ENCODE results near the gene EDN3.

DNA sequence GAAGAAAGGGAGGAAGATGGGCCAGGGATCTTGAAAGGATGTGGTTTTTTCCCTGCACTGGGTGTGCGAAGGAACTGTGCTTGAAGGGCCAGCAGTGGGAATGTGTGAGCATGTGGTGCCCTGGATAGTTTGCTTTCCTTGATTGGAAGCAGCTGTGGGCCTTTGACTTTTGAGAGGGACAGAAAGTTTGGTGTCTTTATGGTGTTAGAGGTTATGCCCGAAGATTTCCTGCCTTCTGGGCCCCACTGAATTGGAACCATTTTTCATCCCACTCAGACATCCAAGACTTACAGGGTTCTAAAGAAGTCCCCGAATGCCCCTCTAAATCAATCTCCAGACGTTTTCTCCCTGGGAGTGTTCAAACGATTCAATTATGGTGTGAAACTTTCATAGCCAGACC, 23.5 kb upstream of the EDN3 start:
- TF ChIP-seq, protein P1, sequence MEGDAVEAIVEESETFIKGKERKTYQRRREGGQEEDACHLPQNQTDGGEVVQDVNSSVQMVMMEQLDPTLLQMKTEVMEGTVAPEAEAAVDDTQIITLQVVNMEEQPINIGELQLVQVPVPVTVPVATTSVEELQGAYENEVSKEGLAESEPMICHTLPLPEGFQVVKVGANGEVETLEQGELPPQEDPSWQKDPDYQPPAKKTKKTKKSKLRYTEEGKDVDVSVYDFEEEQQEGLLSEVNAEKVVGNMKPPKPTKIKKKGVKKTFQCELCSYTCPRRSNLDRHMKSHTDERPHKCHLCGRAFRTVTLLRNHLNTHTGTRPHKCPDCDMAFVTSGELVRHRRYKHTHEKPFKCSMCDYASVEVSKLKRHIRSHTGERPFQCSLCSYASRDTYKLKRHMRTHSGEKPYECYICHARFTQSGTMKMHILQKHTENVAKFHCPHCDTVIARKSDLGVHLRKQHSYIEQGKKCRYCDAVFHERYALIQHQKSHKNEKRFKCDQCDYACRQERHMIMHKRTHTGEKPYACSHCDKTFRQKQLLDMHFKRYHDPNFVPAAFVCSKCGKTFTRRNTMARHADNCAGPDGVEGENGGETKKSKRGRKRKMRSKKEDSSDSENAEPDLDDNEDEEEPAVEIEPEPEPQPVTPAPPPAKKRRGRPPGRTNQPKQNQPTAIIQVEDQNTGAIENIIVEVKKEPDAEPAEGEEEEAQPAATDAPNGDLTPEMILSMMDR (conservative IDR thresholded peaks at IDR 0.05; ENCODE audit: low read depth in 2 of 2), result no peak
- TF ChIP-seq, protein P2, sequence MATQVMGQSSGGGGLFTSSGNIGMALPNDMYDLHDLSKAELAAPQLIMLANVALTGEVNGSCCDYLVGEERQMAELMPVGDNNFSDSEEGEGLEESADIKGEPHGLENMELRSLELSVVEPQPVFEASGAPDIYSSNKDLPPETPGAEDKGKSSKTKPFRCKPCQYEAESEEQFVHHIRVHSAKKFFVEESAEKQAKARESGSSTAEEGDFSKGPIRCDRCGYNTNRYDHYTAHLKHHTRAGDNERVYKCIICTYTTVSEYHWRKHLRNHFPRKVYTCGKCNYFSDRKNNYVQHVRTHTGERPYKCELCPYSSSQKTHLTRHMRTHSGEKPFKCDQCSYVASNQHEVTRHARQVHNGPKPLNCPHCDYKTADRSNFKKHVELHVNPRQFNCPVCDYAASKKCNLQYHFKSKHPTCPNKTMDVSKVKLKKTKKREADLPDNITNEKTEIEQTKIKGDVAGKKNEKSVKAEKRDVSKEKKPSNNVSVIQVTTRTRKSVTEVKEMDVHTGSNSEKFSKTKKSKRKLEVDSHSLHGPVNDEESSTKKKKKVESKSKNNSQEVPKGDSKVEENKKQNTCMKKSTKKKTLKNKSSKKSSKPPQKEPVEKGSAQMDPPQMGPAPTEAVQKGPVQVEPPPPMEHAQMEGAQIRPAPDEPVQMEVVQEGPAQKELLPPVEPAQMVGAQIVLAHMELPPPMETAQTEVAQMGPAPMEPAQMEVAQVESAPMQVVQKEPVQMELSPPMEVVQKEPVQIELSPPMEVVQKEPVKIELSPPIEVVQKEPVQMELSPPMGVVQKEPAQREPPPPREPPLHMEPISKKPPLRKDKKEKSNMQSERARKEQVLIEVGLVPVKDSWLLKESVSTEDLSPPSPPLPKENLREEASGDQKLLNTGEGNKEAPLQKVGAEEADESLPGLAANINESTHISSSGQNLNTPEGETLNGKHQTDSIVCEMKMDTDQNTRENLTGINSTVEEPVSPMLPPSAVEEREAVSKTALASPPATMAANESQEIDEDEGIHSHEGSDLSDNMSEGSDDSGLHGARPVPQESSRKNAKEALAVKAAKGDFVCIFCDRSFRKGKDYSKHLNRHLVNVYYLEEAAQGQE (IDR thresholded peaks at IDR 0.05; ENCODE audit: unreplicated experiment), result no peak
- TF ChIP-seq EZH2 (IDR thresholded peaks at IDR 0.05; ENCODE audit: low read depth, unreplicated experiment), result no peak
- no peak for TF ChIP-seq EZH2phosphoT487 (IDR thresholded peaks at IDR 0.05; ENCODE audit: unreplicated experiment)
- TF ChIP-seq STAT1 (IDR thresholded peaks at IDR 0.05; ENCODE audit: unreplicated experiment), result no peak
- no peak for TF ChIP-seq POLR2AphosphoS5 (IDR thresholded peaks at IDR 0.05; ENCODE audit: low read depth)
- TF ChIP-seq CREB1 (CRISPR knock-in tag; IDR thresholded peaks at IDR 0.05; ENCODE audit: low read depth), result no peak
- no peak for TF ChIP-seq ZNF331 (CRISPR knock-in tag; IDR thresholded peaks at IDR 0.05; ENCODE audit: low read depth)
- TF ChIP-seq, protein P3, sequence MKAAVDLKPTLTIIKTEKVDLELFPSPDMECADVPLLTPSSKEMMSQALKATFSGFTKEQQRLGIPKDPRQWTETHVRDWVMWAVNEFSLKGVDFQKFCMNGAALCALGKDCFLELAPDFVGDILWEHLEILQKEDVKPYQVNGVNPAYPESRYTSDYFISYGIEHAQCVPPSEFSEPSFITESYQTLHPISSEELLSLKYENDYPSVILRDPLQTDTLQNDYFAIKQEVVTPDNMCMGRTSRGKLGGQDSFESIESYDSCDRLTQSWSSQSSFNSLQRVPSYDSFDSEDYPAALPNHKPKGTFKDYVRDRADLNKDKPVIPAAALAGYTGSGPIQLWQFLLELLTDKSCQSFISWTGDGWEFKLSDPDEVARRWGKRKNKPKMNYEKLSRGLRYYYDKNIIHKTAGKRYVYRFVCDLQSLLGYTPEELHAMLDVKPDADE (IDR thresholded peaks at IDR 0.05), result no peak
- TF ChIP-seq ZNF114 (CRISPR knock-in tag; IDR thresholded peaks at IDR 0.05), result no peak

All from GM23338 (cell line).